HEK293 (cell line): ENCODE data around the gene ADAM33.
A peak's percentile ranks its signal among the peaks of the same experiment; 100 is the strongest.

ENCODE experiments used
- CTCF ChIA-PET: fragments of 350-600 bp; formaldehyde crosslinking; extraction: SDS; loops from one replicate; lab custom pipeline; 2021; ENCODE audit warnings: antibody characterized with exemption; lab: Yijun Ruan, JAX
- POLR2A ChIA-PET: fragments of 300-600 bp; formaldehyde crosslinking; extraction: SDS; loops from one replicate; lab custom pipeline; 2020; ENCODE audit warnings: antibody characterized with exemption, inconsistent platforms; lab: Yijun Ruan, JAX
- H3K27ac ChIP-seq: fragments of 200-500 bp; sonication (Bioruptor generic); 2 replicates; pipeline ENCODE4 v1.5.1; 2014; ENCODE audit warnings: low read depth, low read length, control low read depth, inconsistent platforms; ENCODE audit errors: extremely low read depth
- H3K36me3 ChIP-seq, 2 experiments: fragments of 200-500 bp in 1 of 2; sonication (Bioruptor generic) in 1 of 2; 1 replicate in 1 of 2; 2 replicates in 1 of 2; pipeline ENCODE4 v1.5.1; 2014 to 2017; ENCODE audit warnings: inconsistent platforms in 2 of 2, low read length in 2 of 2; ENCODE audit not compliant: control insufficient read depth in 2 of 2, insufficient read depth in 1 of 2
- H3K4me1 ChIP-seq: fragments of 200-500 bp; sonication (Bioruptor generic); 2 replicates; pipeline ENCODE4 v1.5.1; 2014; ENCODE audit warnings: mild to moderate bottlenecking, low read length, inconsistent platforms; ENCODE audit not compliant: control insufficient read depth, insufficient read depth
- H3K4me3 ChIP-seq: 2 replicates; pipeline ENCODE4 v1.5.1; 2011; ENCODE audit warnings: low read depth, mild to moderate bottlenecking, control low read depth, low read length, moderate library complexity
- H3K9me3 ChIP-seq: fragments of 200-500 bp; sonication (Bioruptor generic); 2 replicates; pipeline ENCODE4 v1.5.1; 2014; ENCODE audit warnings: low read depth, low read length, inconsistent platforms; ENCODE audit not compliant: control insufficient read depth, insufficient read depth
- HOXC10 ChIP-seq: sonication (generic); formaldehyde crosslinking; IDR thresholded peaks from 2 replicates; pipeline ENCODE4 v1.8.1; 2023; ENCODE audit warnings: mild to moderate bottlenecking, missing genetic modification reagents
- YY1 ChIP-seq: fragments of 450-650 bp; formaldehyde crosslinking; IDR thresholded peaks from 2 replicates; pipeline ENCODE4 v1.5.1; 2018; ENCODE audit warnings: missing biosample characterization, missing genetic modification characterization
- ZBTB17 ChIP-seq: fragments of 450-650 bp; formaldehyde crosslinking; IDR thresholded peaks from 2 replicates; pipeline ENCODE4 v1.5.1; 2016; ENCODE audit warnings: missing biosample characterization, missing genetic modification characterization
- ZNF132 ChIP-seq: fragments of 450-650 bp; formaldehyde crosslinking; IDR thresholded peaks from 2 replicates; pipeline ENCODE4 v1.5.1; 2017; ENCODE audit warnings: missing biosample characterization, missing genetic modification characterization, borderline replicate concordance
- ZNF133 ChIP-seq: fragments of 450-650 bp; formaldehyde crosslinking; IDR thresholded peaks from 2 replicates; pipeline ENCODE4 v1.5.1; 2016; ENCODE audit warnings: missing biosample characterization, missing genetic modification characterization
- ZNF140 ChIP-seq: fragments of 450-650 bp; formaldehyde crosslinking; IDR thresholded peaks from 2 replicates; pipeline ENCODE4 v1.5.1; 2016; ENCODE audit warnings: missing biosample characterization, missing genetic modification characterization
- ZNF239 ChIP-seq: fragments of 450-650 bp; formaldehyde crosslinking; IDR thresholded peaks from 2 replicates; pipeline ENCODE4 v1.5.1; 2016; ENCODE audit warnings: missing biosample characterization, missing genetic modification characterization
- ZNF37A ChIP-seq: fragments of 450-650 bp; IDR thresholded peaks from 2 replicates; pipeline ENCODE4 v1.5.1; 2018; ENCODE audit warnings: missing biosample characterization, missing genetic modification characterization
- ZNF394 ChIP-seq: fragments of 450-650 bp; formaldehyde crosslinking; IDR thresholded peaks from 2 replicates; pipeline ENCODE4 v1.5.1; 2016; ENCODE audit warnings: missing biosample characterization, missing genetic modification characterization, mild to moderate bottlenecking, moderate library complexity, borderline replicate concordance
- ZNF473 ChIP-seq: fragments of 450-650 bp; formaldehyde crosslinking; IDR thresholded peaks from 2 replicates; pipeline ENCODE4 v1.5.1; 2017; ENCODE audit warnings: missing biosample characterization, missing genetic modification characterization
- ZNF621 ChIP-seq: fragments of 450-650 bp; formaldehyde crosslinking; IDR thresholded peaks from 2 replicates; pipeline ENCODE4 v1.5.1; 2017; ENCODE audit warnings: missing biosample characterization, missing genetic modification characterization
- ZNF654 ChIP-seq: fragments of 450-650 bp; formaldehyde crosslinking; IDR thresholded peaks from 2 replicates; pipeline ENCODE4 v1.5.1; 2016; ENCODE audit warnings: low read depth, missing biosample characterization, missing genetic modification characterization
- ZSCAN30 ChIP-seq: fragments of 450-650 bp; IDR thresholded peaks from 2 replicates; pipeline ENCODE4 v1.5.1; 2018; ENCODE audit warnings: missing biosample characterization, mild to moderate bottlenecking, missing genetic modification characterization, moderate library complexity
- TF ChIP-seq, protein P1 (sequence below): fragments of 450-650 bp; formaldehyde crosslinking; IDR thresholded peaks from 2 replicates; pipeline ENCODE4 v1.5.1; 2017; ENCODE audit warnings: missing biosample characterization, missing genetic modification characterization
- TF ChIP-seq, protein P2 (sequence below): fragments of 450-650 bp; formaldehyde crosslinking; IDR thresholded peaks from 2 replicates; pipeline ENCODE4 v1.5.1; 2017; ENCODE audit warnings: missing biosample characterization, missing genetic modification characterization
- TF ChIP-seq, protein P3 (sequence below): fragments of 450-650 bp; formaldehyde crosslinking; IDR thresholded peaks from 2 replicates; pipeline ENCODE4 v1.5.1; 2016; ENCODE audit warnings: missing biosample characterization, missing genetic modification characterization
- TF ChIP-seq, protein P4 (sequence below): fragments of 450-650 bp; formaldehyde crosslinking; IDR thresholded peaks from 2 replicates; pipeline ENCODE4 v1.5.1; 2016; ENCODE audit warnings: missing biosample characterization, missing genetic modification characterization
- TF ChIP-seq, protein P5 (sequence below): fragments of 450-650 bp; formaldehyde crosslinking; IDR thresholded peaks from 2 replicates; pipeline ENCODE4 v1.5.1; 2016; ENCODE audit warnings: missing biosample characterization, missing genetic modification characterization
- TF ChIP-seq, protein P6 (sequence below): fragments of 450-650 bp; formaldehyde crosslinking; IDR thresholded peaks from 2 replicates; pipeline ENCODE4 v1.5.1; 2016; ENCODE audit warnings: missing biosample characterization, missing genetic modification characterization

Gene ADAM33

DNA sequence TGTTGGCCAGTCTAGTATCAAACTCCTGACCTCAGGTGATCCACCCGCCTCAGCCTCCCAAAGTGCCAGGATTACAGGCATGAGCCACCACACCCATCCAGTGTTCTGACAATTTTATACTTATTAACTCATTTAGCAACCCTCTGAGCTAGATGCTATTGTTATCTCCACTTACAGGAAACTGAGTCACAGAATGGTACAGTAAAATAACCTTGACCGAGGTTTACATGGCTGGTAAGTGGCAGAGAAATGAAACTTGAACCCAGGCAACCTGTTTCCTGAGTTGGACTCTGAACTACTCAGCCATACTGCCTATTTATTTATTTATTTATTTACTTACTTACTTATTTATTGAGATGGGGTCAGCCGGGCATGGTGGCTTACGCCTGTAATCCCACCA lies 37.2 kb upstream of the ADAM33 start:
- ChIA-PET POLR2A (no interaction called here), CTCF (interaction anchor here (0.6 to 3.7 kb wide), 9 partner anchors 8 to 234 kb away, joined by 3 to 20 read pairs (median 5); partner anchors contain the start of genes ADISSP and SPEF1)
- Histone ChIP-seq H3K36me3 (no peaks in the 10 kb centered on the region), H3K9me3 (no peaks in the 10 kb centered on the region)
- TF ChIP-seq ZNF37A (no peak), ZNF239 (tag by site-specific recombination) (no peak), ZNF473 (tag by site-specific recombination) (no peak), YY1 (tag by site-specific recombination) (no peak), ZNF621 (no peak), ZNF132 (no peak), HOXC10 (CRISPR knock-in tag) (no peak), ZNF140 (tag by site-specific recombination) (no peak)
- TF ChIP-seq, protein P1, sequence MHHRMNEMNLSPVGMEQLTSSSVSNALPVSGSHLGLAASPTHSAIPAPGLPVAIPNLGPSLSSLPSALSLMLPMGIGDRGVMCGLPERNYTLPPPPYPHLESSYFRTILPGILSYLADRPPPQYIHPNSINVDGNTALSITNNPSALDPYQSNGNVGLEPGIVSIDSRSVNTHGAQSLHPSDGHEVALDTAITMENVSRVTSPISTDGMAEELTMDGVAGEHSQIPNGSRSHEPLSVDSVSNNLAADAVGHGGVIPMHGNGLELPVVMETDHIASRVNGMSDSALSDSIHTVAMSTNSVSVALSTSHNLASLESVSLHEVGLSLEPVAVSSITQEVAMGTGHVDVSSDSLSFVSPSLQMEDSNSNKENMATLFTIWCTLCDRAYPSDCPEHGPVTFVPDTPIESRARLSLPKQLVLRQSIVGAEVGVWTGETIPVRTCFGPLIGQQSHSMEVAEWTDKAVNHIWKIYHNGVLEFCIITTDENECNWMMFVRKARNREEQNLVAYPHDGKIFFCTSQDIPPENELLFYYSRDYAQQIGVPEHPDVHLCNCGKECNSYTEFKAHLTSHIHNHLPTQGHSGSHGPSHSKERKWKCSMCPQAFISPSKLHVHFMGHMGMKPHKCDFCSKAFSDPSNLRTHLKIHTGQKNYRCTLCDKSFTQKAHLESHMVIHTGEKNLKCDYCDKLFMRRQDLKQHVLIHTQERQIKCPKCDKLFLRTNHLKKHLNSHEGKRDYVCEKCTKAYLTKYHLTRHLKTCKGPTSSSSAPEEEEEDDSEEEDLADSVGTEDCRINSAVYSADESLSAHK (tag by site-specific recombination), result no peak
- TF ChIP-seq, protein P2, sequence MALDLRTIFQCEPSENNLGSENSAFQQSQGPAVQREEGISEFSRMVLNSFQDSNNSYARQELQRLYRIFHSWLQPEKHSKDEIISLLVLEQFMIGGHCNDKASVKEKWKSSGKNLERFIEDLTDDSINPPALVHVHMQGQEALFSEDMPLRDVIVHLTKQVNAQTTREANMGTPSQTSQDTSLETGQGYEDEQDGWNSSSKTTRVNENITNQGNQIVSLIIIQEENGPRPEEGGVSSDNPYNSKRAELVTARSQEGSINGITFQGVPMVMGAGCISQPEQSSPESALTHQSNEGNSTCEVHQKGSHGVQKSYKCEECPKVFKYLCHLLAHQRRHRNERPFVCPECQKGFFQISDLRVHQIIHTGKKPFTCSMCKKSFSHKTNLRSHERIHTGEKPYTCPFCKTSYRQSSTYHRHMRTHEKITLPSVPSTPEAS (tag by site-specific recombination), result no peak
- TF ChIP-seq, protein P3, sequence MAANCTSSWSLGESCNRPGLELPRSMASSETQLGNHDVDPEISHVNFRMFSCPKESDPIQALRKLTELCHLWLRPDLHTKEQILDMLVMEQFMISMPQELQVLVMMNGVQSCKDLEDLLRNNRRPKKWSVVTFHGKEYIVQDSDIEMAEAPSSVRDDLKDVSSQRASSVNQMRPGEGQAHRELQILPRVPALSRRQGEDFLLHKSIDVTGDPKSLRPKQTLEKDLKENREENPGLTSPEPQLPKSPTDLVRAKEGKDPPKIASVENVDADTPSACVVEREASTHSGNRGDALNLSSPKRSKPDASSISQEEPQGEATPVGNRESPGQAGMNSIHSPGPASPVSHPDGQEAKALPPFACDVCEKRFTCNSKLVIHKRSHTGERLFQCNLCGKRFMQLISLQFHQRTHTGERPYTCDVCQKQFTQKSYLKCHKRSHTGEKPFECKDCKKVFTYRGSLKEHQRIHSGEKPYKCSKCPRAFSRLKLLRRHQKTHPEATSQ (tag by site-specific recombination), result no peak
- TF ChIP-seq, protein P4, sequence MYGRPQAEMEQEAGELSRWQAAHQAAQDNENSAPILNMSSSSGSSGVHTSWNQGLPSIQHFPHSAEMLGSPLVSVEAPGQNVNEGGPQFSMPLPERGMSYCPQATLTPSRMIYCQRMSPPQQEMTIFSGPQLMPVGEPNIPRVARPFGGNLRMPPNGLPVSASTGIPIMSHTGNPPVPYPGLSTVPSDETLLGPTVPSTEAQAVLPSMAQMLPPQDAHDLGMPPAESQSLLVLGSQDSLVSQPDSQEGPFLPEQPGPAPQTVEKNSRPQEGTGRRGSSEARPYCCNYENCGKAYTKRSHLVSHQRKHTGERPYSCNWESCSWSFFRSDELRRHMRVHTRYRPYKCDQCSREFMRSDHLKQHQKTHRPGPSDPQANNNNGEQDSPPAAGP (tag by site-specific recombination), result no peak
- TF ChIP-seq, all 188 proteins: peak for 0
- H3K4me3 ChIP-seq, result no peak overlapping the region
- H3K4me1 ChIP-seq, result no peaks in the 10 kb centered on the region
- H3K27ac ChIP-seq, result no peak overlapping the region

DNA sequence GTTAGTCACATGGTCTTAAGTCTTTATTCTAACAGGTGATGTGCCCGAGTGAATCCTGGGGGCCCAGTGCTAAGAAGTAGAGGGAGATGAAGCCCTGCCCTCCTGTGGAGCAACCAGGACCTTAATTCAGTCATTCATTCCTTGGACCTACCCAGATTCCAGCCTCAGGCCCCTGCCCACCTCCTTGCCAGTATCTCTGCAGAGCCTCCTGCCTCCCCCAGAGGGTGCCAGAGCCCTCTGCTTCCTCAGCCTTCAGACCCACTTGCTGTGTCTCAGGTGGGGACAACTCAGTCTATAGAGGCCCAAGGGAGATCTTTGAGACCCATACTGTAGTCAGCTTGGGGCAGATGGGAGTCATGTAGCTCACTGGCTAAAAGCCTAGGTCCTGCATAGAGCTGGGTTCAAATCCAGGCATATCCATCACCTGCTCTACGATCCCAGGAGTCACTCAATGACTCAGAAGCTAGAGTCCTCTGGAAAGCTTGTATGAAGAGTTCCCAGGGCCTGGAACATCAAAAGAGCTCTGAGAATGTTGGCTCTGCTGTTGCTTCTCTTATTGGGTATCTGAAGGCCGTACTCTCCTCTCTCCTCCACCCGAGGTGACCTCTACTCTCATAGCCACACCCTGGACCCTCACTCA lies 34.5 kb upstream of the ADAM33 start:
- H3K9me3 ChIP-seq, result no peaks in the 10 kb centered on the region
- H3K27ac ChIP-seq, result 0 out of 2 replicates have a peak overlapping the region, but pooled peaks have one; percentile 18
- ChIA-PET POLR2A (interaction anchor here (1.1 kb wide), 2 partner anchors 53 to 65 kb away, joined by 3 to 5 read pairs; partner anchors contain the start of gene SPEF1), CTCF (interaction anchor here (0.5 to 3.7 kb wide), 49 partner anchors 9 to 1198 kb away, joined by 3 to 26 read pairs (median 5); partner anchors contain the start of genes ADISSP, AP5S1 and SPEF1)
- no peaks in the 10 kb centered on the region for H3K36me3 ChIP-seq
- no peak overlapping the region for H3K4me3 ChIP-seq
- no peaks in the 10 kb centered on the region for H3K4me1 ChIP-seq
- TF ChIP-seq, protein P5, sequence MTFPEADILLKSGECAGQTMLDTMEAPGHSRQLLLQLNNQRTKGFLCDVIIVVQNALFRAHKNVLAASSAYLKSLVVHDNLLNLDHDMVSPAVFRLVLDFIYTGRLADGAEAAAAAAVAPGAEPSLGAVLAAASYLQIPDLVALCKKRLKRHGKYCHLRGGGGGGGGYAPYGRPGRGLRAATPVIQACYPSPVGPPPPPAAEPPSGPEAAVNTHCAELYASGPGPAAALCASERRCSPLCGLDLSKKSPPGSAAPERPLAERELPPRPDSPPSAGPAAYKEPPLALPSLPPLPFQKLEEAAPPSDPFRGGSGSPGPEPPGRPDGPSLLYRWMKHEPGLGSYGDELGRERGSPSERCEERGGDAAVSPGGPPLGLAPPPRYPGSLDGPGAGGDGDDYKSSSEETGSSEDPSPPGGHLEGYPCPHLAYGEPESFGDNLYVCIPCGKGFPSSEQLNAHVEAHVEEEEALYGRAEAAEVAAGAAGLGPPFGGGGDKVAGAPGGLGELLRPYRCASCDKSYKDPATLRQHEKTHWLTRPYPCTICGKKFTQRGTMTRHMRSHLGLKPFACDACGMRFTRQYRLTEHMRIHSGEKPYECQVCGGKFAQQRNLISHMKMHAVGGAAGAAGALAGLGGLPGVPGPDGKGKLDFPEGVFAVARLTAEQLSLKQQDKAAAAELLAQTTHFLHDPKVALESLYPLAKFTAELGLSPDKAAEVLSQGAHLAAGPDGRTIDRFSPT, result no peak
- peak; percentile 25; the same call in 1 of the 2 replicates for TF ChIP-seq ZBTB17
- TF ChIP-seq ZNF394 (tag by site-specific recombination), result no peak
- TF ChIP-seq ZNF133, result no peak
- TF ChIP-seq, protein P6, sequence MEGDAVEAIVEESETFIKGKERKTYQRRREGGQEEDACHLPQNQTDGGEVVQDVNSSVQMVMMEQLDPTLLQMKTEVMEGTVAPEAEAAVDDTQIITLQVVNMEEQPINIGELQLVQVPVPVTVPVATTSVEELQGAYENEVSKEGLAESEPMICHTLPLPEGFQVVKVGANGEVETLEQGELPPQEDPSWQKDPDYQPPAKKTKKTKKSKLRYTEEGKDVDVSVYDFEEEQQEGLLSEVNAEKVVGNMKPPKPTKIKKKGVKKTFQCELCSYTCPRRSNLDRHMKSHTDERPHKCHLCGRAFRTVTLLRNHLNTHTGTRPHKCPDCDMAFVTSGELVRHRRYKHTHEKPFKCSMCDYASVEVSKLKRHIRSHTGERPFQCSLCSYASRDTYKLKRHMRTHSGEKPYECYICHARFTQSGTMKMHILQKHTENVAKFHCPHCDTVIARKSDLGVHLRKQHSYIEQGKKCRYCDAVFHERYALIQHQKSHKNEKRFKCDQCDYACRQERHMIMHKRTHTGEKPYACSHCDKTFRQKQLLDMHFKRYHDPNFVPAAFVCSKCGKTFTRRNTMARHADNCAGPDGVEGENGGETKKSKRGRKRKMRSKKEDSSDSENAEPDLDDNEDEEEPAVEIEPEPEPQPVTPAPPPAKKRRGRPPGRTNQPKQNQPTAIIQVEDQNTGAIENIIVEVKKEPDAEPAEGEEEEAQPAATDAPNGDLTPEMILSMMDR (tag by site-specific recombination), result peak; percentile 59; the same call in 1 of the 2 replicates
- no peak for TF ChIP-seq ZSCAN30 (tag by site-specific recombination)
- TF ChIP-seq ZNF654, result peak; percentile 65
